NCI-H526 treated with DMSO at 0.1 percent for 48 hours (cell line): Measurements from ENCODE around the gene SLC2A5.
"Not testable (repeated sequence)": the region's sequence is repeated elsewhere in the genome, so short reads cannot be mapped to it uniquely, and the experiment has no call there.

Experiments used
- DNase-seq: peaks from one replicate; lab custom pipeline; 2025; lab: John Stamatoyannopoulos, UW

SLC2A5 gene

DNA sequence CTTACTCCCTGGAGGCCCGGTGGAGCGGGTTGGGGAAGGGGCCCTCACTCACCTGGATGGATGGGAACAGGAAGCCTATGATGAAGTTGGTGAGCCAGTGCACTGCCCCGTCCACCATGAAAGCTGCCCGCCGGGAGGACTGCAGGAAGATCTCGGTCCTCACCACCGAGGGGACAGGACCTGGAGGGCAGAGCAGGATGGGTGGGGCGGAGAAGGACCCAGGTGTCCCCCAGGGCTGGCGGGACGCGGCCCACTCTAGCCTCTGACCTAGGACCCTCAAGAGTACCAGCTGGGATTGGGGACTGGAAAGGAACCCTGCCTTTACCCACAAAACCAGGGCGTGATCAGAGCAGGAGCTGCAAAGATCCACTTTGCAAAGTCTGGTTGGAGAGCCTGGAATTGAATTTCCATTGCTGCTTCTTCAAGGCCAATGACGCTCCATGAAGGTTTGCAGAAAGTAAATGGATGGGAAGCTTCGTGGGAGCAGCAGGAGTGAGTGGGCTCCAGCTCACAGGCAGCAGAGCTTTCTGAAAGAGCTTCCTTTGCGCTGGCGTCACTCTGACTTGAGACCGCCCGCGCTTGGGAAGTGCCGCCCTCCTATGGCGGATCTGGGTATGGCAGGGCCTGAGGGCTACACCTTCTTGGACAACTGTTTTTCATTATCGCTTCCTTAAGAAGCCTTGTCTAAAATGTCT, 64.6 kb downstream of the SLC2A5 start:
- DNase-seq = no peak

DNA sequence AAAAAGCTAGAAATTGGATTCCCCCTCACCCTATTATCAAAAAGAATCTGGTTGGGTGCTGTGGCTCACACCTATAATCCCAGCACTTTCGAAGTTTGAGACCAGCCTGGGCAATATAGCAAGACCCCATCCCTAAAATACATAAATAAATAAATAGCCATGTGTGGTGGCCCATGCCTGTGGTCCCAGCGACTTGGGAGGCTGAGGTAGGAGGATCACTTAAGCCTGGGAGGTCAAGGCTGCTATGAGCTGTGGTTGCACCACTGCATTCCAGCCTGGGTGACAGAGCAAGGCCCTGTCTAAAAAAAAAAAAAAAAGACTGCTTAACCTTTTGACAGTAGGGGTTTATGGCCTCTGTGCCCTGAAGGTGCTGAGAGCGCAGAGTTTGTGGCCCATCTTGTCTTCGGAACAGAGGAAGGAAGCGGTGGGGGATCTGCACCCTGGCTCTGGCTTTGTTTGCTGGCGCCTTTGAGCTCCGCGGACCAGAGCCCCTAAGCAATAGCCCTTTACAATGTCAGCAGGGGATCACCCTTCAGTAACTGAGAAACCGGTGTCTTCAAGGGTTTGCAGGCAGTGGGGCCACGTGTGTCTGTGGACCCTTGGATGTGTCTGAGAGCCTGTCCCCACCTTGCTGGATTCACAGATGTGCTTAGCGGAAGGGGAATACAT, 65.3 kb downstream of the SLC2A5 start:
- DNase-seq = no peak

DNA sequence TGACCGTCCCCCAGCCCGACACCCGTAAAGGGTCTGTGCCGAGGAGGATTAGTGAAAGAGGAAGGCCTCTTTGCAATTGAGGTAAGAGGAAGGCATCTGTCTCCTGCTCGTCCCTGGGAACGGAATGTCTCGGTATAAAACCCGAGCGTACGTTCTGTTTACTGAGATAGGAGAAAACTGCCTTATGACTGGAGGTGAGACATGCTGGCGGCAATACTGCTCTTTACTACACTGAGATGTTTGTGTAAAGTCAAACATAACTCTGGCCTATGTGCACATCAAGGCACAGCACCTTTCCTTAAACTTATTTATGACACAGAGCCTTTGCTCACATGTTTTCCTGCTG, 67.2 kb downstream of the SLC2A5 start:
- not testable (repeated sequence) for DNase-seq

DNA sequence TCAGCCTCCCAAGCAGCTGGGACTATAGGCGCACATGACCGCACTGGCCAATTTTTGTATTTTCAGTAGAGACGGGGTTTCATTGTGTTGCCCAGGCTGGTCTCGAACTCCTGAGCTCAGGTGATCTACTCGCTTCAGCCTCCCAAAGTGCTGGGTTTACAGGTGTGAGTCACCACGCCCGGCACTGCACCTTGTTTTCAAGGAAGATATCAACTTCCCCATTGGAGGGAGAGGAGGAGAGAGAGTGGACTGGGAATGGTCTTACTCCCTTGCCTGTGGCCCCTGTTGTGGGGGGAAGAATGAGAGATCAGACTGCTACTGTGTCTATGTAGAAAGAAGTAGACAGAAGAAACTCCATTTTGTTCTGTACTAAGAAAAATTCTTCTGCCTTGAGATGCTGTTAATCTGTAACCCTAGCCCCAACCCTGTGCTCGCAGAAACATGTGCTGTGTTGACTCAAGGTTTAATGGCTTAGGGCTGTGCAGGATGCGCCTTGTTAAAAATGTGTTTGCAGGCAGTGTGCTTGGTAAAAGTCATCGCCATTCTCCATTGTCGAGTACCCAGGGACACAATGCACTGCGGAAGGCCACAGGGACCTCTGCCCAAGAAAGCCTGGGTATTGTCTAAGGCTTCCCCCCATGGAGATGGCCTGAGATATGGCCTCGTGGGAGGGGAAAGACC, 67.8 kb downstream of the SLC2A5 start:
- DNase-seq = not testable (repeated sequence)

DNA sequence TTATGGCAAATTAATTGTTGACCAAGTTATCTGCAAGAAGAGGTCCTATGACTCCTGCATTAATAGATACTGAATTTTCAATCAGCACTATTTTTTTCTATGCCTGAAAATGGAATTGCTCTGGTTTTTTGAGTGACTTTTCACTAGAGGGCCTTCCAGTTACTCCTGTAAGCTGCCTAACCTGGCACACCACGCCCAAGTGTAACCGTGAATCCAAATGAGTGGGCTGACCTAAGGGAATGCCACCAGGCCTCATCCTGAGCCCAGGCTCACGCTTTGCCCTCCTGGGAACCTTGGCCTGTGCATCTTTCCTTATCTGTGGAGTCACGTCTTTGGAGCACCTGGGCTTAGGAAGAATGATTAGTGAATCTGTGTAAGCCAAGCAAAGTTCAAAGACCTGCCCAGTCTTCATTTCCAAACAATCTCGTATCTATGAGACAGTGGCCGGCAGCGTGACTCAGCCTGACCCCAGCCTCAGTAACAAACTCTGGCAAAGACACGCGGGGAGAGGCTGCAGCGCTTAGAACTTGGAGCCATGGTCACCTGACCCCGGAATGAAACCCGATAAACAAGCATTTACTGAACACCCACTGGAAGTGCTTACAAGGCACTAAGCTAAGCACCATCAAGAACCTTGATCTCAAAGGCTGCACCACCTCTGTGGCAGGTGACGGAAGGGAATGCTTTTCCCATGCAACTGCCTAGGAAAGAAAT, 75.3 kb downstream of the SLC2A5 start:
- not testable (repeated sequence) for DNase-seq

DNA sequence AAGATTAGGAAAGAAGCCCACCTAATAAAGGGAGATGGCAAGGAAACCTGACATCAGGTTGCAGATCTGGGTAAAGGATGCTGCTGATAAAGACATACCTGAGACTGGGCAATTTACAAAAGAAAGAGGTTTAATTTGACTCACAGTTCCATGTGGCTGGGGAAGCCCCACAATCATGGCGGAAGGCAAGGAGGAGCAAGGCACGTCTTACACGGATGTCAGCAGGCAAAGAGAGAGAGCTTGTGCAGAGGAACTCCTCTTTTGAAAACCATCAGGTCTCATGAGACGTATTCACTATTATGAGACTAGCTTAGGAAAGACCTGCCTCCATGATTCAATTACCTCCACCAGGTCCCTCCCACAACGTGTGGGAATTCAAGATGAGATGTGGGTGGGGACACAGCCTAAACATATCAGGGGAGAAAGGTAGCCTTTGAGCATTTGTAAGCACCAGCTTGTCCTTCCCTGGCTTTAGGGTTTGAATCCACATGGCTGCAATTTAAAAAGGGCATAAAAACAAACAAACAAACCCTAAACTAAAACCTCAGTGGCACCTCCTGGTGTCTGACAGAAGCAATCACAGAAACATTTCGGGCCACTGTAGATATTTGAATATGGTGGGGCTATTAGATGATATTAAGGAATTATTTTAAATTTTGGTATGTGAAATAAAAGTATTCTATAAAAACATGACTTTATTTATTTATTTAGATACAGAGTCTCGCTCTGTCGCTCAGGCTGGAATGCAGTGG, 76.3 kb downstream of the SLC2A5 start:
- no peak for DNase-seq

DNA sequence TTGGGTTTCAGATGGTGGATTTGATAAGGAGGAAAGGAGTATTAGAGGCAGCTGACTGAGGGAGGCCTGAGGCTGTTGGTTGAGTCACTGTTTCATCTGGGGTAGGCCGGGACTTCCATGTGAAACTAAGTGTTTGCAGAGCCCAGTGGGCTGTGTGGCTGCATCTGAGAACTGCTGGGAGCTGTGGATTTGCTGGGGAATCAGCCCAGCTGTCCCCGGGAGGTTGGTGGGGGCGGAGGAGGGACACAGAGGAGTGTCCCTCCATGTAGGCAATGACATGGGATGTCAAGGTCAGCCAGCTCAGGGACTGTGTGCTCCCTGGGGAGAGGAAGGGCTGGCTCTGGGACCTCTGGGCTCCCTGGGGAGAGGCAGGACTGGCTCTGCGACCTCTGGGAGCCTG, 79.6 kb downstream of the SLC2A5 start:
- DNase-seq = no peak

DNA sequence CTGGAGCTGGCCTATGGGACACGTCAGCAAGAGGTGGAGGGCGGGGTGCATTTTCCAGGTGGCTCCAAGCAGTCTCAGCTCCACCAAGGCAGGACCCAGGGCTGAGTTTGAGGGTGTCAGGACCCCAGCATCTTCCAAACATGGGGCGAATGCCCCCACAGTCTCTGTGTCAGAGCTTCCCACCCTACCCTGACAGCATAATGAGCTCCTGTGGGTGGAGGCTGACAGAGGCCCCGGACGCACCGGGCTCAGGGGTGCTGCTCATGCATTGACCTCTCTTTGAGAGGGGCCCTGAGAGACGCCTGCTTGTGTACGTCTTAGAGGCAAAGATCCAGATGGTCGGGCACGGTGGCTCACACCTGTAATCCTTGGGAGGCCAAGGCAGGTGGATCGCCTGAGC, 80.4 kb downstream of the SLC2A5 start:
- no peak for DNase-seq

DNA sequence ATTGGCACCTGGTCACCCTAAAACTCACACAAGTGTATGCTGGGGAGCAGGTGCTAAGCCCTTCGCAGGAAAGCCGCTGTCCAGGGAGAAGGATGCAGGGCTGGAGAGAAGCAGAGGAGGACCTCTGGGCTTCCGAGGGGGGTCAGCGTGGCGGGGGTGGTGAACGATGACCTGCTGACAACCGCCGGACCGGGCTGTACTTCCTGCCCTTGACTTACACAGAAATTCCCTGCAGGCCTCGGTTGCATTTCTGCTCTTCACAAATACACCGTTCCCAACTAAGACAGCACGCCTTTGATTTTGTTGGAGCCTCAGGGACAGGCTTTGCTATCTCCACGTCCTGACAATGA, 80.8 kb downstream of the SLC2A5 start:
- no peak for DNase-seq

DNA sequence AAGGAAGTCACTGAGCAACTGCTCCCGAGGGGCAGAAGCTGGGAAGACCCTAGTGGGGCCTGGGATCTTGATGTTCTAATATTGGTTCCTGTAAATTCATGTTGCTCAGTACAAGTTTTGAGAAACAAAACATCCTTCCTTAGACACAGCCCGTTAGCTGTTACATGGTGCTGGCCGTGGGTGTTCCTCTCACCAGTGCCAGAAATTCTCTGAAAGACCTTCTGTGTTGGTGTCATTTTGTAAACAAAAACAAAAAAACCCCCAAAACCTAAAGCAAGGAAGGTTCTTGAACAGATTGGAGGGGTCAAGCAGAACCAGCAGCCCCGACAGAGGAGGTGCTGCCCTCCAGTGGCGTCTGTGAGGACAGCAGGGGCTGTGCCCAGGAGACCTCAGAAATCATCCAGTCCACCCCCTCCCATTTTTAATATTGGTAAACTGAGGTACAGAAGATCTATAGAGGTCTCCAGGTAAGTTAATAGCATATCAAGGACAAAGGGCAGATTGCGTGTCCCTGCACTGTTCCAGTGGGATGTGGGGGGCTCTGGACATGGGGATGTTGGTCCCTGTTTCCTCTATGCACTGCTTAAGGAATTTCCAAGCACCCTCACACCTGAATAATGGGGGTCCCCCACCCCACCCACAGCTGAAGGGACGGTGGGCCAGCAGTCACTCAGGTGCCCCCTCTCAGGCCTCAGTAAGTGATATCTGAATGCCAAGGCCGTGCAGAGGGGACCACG, 81.4 kb downstream of the SLC2A5 start:
- DNase-seq = no peak

DNA sequence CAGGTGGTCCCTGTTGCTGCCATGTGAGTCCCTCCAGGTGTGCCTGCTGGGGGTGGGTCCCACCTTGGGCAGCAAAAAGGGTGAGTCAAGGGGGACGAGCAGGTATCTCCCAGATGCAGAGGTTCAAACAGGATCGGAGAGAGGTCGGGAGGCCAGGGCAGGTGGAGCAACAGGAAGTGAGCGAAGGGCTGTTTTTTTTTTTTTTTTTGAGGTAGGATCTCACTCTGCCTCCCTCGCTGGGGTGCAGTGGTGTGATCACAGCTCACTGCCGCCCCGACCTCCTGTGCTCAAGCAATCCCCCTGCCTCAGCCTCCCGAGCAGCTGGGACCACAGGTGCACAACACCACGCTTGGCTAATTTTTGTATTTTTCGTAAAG, 82.6 kb downstream of the SLC2A5 start:
- no peak for DNase-seq

DNA sequence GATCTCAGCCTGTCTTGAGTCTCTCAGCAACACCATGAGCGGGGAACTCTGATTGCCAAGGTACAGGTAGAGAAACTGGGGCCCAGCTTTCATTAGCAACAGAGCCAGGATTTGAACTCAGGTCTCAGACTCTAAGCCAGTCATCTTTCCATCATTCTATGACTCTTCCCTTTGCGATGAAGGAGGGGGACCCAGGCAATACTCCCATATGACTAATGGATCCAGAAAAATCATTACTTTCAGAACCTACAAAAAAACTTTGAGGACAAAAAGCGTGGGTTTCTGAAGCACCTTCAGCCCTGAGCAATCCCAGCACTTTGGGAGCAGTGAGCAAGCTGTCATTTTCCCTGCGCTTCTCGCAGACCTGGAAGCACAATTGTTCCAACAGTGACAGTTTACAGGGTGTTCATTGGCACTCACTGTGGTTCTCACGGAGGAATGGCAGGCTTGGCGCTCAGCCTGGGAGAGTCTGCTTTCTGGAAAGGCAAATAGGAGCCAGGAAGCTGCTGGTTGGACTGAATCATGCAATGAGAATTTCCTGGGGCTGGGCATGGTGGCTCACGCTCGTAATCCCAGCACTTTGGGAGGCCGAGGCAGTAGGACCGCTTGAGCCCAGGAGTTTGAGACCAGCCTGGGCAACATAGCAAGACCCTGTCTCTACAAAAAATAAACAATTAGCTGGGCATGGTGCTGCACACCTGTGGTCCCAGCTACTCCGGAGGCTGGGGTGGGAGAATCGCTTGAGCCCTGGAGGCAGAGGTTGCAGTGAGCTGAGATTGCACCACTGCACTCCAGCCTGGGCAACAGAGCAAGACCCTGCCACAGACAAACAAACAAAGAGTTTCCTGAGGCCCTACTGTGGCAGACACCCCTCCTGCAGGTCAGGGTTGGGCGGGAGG, 83.3 kb downstream of the SLC2A5 start:
- no peak for DNase-seq
